GM23338 (cell line): ENCODE data around the gene CD1E. TPM values are rescaled to one million over a fixed set of nuclear protein-coding genes. Genes with fewer than 3 reads are reported as not detected.

Experiments
- ATAC-seq: fragments of 200-7000 bp; cut with Tn5 transposase; 3 replicates; pipeline ENCODE4 v1.9.1; 2020
- DNase-seq: peaks from one replicate; pipeline ENCODE4 v3.0.0-alpha.2; 2015; ENCODE audit warnings: low spot score
- H2AFZ ChIP-seq: fragments of 200-600 bp; sonication (generic); 2 replicates; pipeline ENCODE4 v1.8.0; 2016; ENCODE audit warnings: antibody characterized with exemption, mild to moderate bottlenecking, moderate library complexity
- H3F3A ChIP-seq: fragments of 200-600 bp; sonication (generic); replicated peaks from 2 replicates; pipeline ENCODE4 v1.8.0; 2017; ENCODE audit warnings: antibody characterized with exemption, mixed run types, low read depth
- H3K27ac ChIP-seq: fragments of 200-600 bp; sonication (generic); 2 replicates; pipeline ENCODE4 v1.6.1; 2016; ENCODE audit warnings: low read depth
- H3K27me3 ChIP-seq: fragments of 200-600 bp; sonication (generic); 2 replicates; pipeline ENCODE4 v1.8.0; 2016; ENCODE audit warnings: mild to moderate bottlenecking, mixed run types, moderate library complexity; ENCODE audit not compliant: insufficient read depth
- H3K36me3 ChIP-seq: fragments of 200-600 bp; sonication (generic); 2 replicates; pipeline ENCODE4 v1.8.0; 2016; ENCODE audit warnings: mild to moderate bottlenecking; ENCODE audit not compliant: insufficient read depth
- H3K4me1 ChIP-seq: fragments of 200-600 bp; sonication (generic); 2 replicates; pipeline ENCODE4 v1.8.0; 2016; ENCODE audit warnings: mild to moderate bottlenecking, moderate library complexity; ENCODE audit not compliant: insufficient read depth
- H3K4me2 ChIP-seq: fragments of 200-600 bp; sonication (generic); 2 replicates; pipeline ENCODE4 v1.7.1; 2017; ENCODE audit warnings: mixed run types
- H3K4me3 ChIP-seq: fragments of 200-600 bp; sonication (generic); 2 replicates; pipeline ENCODE4 v1.6.1; 2016; ENCODE audit warnings: mixed run types
- H3K79me2 ChIP-seq: fragments of 200-600 bp; sonication (generic); replicated peaks from 2 replicates; pipeline ENCODE4 v1.8.0; 2017; ENCODE audit warnings: mild to moderate bottlenecking; ENCODE audit not compliant: insufficient read depth
- H3K9me2 ChIP-seq: fragments of 200-600 bp; sonication (generic); 2 replicates; pipeline ENCODE4 v1.8.0; 2017; ENCODE audit not compliant: insufficient read depth
- H4K20me1 ChIP-seq: fragments of 200-600 bp; sonication (generic); replicated peaks from 2 replicates; pipeline ENCODE4 v1.8.0; 2017; ENCODE audit warnings: mild to moderate bottlenecking; ENCODE audit not compliant: insufficient read depth
- H3K27ac Mint-ChIP-seq: 2 replicates; pipeline ENCODE4 v1.8.0; 2020; ENCODE audit warnings: inconsistent platforms, mild to moderate bottlenecking, moderate library complexity, mixed read lengths
- H3K27me3 Mint-ChIP-seq: 3 replicates; pipeline ENCODE4 v1.8.0; 2022; ENCODE audit warnings: low read depth, mild to moderate bottlenecking, moderate library complexity, mixed read lengths, inconsistent platforms; ENCODE audit not compliant: insufficient read depth, poor library complexity
- H3K36me3 Mint-ChIP-seq: 3 replicates; pipeline ENCODE4 v1.8.0; 2021; ENCODE audit warnings: low read depth, mild to moderate bottlenecking, inconsistent platforms, moderate library complexity, mixed read lengths
- H3K4me1 Mint-ChIP-seq: 3 replicates; pipeline ENCODE4 v1.8.0; 2020; ENCODE audit warnings: mild to moderate bottlenecking, inconsistent platforms, mixed read lengths
- H3K4me3 Mint-ChIP-seq: 3 replicates; pipeline ENCODE4 v1.8.0; 2021; ENCODE audit warnings: moderate library complexity, mild to moderate bottlenecking, inconsistent platforms, mixed read lengths
- H3K9me3 Mint-ChIP-seq: 3 replicates; pipeline ENCODE4 v1.8.0; 2020; ENCODE audit warnings: moderate library complexity, mild to moderate bottlenecking, inconsistent platforms, mixed read lengths
- CREB1 ChIP-seq: fragments of 250-450 bp; sonication (Bioruptor Pico); IDR thresholded peaks from 2 replicates; pipeline ENCODE4 v1.5.0; 2020; ENCODE audit warnings: low read depth, mild to moderate bottlenecking, moderate library complexity
- EZH2 ChIP-seq: fragments of 200-600 bp; sonication (generic); IDR thresholded peaks from one replicate; pipeline ENCODE4 v1.8.0; 2017; ENCODE audit warnings: antibody characterized with exemption, mild to moderate bottlenecking, low read depth; ENCODE audit not compliant: unreplicated experiment
- EZH2phosphoT487 ChIP-seq: fragments of 200-600 bp; sonication (generic); IDR thresholded peaks from one replicate; pipeline ENCODE4 v1.8.1; 2018; ENCODE audit warnings: antibody characterized with exemption; ENCODE audit not compliant: unreplicated experiment
- JUNB ChIP-seq: IDR thresholded peaks from one replicate; pipeline ENCODE4 v1.6.1; 2016; ENCODE audit warnings: antibody characterized with exemption; ENCODE audit not compliant: unreplicated experiment
- NANOG ChIP-seq: IDR thresholded peaks from 2 replicates; pipeline ENCODE4 v1.6.1; 2016; ENCODE audit warnings: antibody characterized with exemption, borderline replicate concordance
- POLR2AphosphoS5 ChIP-seq: IDR thresholded peaks from 2 replicates; pipeline ENCODE4 v1.6.1; 2016; ENCODE audit warnings: antibody characterized with exemption, low read depth
- REST ChIP-seq: IDR thresholded peaks from one replicate; pipeline ENCODE4 v1.6.1; 2018; ENCODE audit warnings: antibody characterized with exemption; ENCODE audit not compliant: unreplicated experiment
- STAT1 ChIP-seq: IDR thresholded peaks from one replicate; pipeline ENCODE4 v1.6.1; 2016; ENCODE audit warnings: antibody characterized with exemption; ENCODE audit not compliant: unreplicated experiment
- ZNF114 ChIP-seq: fragments of 250-450 bp; sonication (Bioruptor Pico); IDR thresholded peaks from 2 replicates; pipeline ENCODE4 v1.5.0; 2020; ENCODE audit warnings: mild to moderate bottlenecking, moderate library complexity
- polyA plus RNA-seq: library from polyadenylated mRNA; unstranded; fragments of >200 nt; fragmentation: Nextera tagmentation; extraction: Ambion mirVana; gene quantifications from 2 replicates; pipeline ENCODE4 v1.2.1, GENCODE V29; 2016
- total RNA-seq: library from RNA; depleted of rRNA; stranded (reverse); fragments of >200 nt; shearing (Covaris generic); gene quantifications from 2 replicates; pipeline ENCODE4 v1.2.3, GENCODE V29; 2014
- TF ChIP-seq, protein P1 (sequence below), 2 experiments: fragments of 200-600 bp in 1 of 2; sonication (generic) in 1 of 2; conservative IDR thresholded peaks; 2 replicates each; pipeline versions ENCODE4 v1.5.1 to v1.6.1; 2016 to 2017; ENCODE audit warnings: antibody characterized with exemption in 2 of 2, low read depth in 2 of 2, mild to moderate bottlenecking in 2 of 2, moderate library complexity in 1 of 2
- TF ChIP-seq, protein P2 (sequence below): IDR thresholded peaks from 2 replicates; pipeline ENCODE4 v1.6.1; 2016; ENCODE audit warnings: antibody characterized with exemption

CD1E gene
- total and polyA plus RNA-seq, 2 experiments from 2014 or later = not detected

DNA sequence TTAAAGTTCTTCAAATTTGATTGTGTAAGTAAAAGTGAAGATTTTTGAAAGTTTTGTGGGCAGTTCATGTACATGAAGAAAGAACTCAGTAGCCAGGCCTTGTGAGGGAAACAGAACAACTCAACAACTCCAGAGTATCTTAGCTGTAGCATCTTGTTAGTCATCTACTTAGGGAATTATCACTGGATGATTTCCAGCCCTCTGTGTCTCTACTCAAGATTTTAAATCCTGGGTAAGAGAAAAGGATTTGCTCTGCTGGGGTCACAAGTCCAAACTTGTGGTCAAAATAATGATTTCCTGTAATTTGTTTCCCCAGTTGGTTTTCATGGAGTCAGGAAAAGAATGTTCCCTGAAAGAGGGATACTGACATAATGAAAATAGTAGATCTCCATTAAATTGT is 37.4 kb downstream of the CD1E start:
- H3K9me3 Mint-ChIP-seq = no peaks in the 10 kb centered on the region; the same call in 2 of the 3 replicates
- no peak for ATAC-seq
- no peak overlapping the region for H3K27ac Mint-ChIP-seq
- peaks cover 3% of the 10 kb centered on the region; the same call in 1 of the 3 replicates for H3K4me1 Mint-ChIP-seq
- TF ChIP-seq EZH2phosphoT487 (no peak), NANOG (no peak), JUNB (no peak), STAT1 (no peak), CREB1 (no peak), EZH2 (no peak), ZNF114 (CRISPR knock-in tag) (no peak), POLR2AphosphoS5 (no peak), REST (no peak)
- TF ChIP-seq, protein P1, sequence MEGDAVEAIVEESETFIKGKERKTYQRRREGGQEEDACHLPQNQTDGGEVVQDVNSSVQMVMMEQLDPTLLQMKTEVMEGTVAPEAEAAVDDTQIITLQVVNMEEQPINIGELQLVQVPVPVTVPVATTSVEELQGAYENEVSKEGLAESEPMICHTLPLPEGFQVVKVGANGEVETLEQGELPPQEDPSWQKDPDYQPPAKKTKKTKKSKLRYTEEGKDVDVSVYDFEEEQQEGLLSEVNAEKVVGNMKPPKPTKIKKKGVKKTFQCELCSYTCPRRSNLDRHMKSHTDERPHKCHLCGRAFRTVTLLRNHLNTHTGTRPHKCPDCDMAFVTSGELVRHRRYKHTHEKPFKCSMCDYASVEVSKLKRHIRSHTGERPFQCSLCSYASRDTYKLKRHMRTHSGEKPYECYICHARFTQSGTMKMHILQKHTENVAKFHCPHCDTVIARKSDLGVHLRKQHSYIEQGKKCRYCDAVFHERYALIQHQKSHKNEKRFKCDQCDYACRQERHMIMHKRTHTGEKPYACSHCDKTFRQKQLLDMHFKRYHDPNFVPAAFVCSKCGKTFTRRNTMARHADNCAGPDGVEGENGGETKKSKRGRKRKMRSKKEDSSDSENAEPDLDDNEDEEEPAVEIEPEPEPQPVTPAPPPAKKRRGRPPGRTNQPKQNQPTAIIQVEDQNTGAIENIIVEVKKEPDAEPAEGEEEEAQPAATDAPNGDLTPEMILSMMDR (conservative IDR thresholded peaks at IDR 0.05; ENCODE audit: low read depth in 2 of 2) = no peak
- TF ChIP-seq, protein P2, sequence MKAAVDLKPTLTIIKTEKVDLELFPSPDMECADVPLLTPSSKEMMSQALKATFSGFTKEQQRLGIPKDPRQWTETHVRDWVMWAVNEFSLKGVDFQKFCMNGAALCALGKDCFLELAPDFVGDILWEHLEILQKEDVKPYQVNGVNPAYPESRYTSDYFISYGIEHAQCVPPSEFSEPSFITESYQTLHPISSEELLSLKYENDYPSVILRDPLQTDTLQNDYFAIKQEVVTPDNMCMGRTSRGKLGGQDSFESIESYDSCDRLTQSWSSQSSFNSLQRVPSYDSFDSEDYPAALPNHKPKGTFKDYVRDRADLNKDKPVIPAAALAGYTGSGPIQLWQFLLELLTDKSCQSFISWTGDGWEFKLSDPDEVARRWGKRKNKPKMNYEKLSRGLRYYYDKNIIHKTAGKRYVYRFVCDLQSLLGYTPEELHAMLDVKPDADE = no peak
- no peak for DNase-seq
- no peaks in the 10 kb centered on the region for H3K27me3 Mint-ChIP-seq
- H3K27ac ChIP-seq = no peak overlapping the region
- no peaks in the 10 kb centered on the region for H3K27me3 ChIP-seq
- no peaks in the 10 kb centered on the region for H3F3A ChIP-seq
- H3K36me3 ChIP-seq = no peaks in the 10 kb centered on the region
- no peak overlapping the region for H3K4me2 ChIP-seq
- no peaks in the 10 kb centered on the region for H3K4me1 ChIP-seq
- no peak overlapping the region for H3K4me3 ChIP-seq
- no peak overlapping the region for H2AFZ ChIP-seq
- H3K79me2 ChIP-seq = no peaks in the 10 kb centered on the region
- H4K20me1 ChIP-seq = no peaks in the 10 kb centered on the region
- no peaks in the 10 kb centered on the region for H3K36me3 Mint-ChIP-seq
- H3K9me2 ChIP-seq = no peaks in the 10 kb centered on the region
- no peak overlapping the region for H3K4me3 Mint-ChIP-seq
